Natural killer cell treated with Interleukin-12 subunit alpha and Interleukin-12 subunit beta and Interleukin-15 and Interleukin-18, amount 100 ng/mL, for 72 hours (primary cell): ENCODE results near the gene MKX. TPM values are rescaled to one million over a fixed set of nuclear protein-coding genes. Genes with fewer than 3 reads are reported as not detected.

ENCODE experiments used
- ATAC-seq, 2 donors: fragments of 150-1000 bp; cut with Tn5 transposase in 1 of 2; sonication (Bioruptor Pico), chemical (Tn5 transposase) in 1 of 2; 2 replicates each; pipeline ENCODE4 v1.10.0; 2021
- DNase-seq: peaks from one replicate; pipeline ENCODE4 v3.0.0; 2022; ENCODE audit warnings: low spot score
- H3K27ac Mint-ChIP-seq, 2 donors: 1 replicate in 1 of 2; 2 replicates in 1 of 2; pipeline ENCODE4 v1.8.0; 2022; ENCODE audit warnings: mixed read lengths in 2 of 2, mild to moderate bottlenecking in 1 of 2, moderate library complexity in 1 of 2
- H3K27me3 Mint-ChIP-seq, 2 donors: 1 replicate in 1 of 2; 2 replicates in 1 of 2; pipeline ENCODE4 v1.8.0; 2022; ENCODE audit warnings: mixed read lengths in 2 of 2
- H3K36me3 Mint-ChIP-seq: one replicate; pipeline ENCODE4 v1.8.0; 2022; ENCODE audit warnings: mixed read lengths
- H3K4me1 Mint-ChIP-seq, 2 donors: 1 replicate in 1 of 2; 2 replicates in 1 of 2; pipeline ENCODE4 v1.8.0; 2022; ENCODE audit warnings: low read depth in 2 of 2, mixed read lengths in 2 of 2, mild to moderate bottlenecking in 1 of 2
- H3K4me3 Mint-ChIP-seq: one replicate; pipeline ENCODE4 v1.8.0; 2022; ENCODE audit warnings: mixed read lengths
- H3K9me3 Mint-ChIP-seq: 2 replicates; pipeline ENCODE4 v1.8.0; 2022; ENCODE audit warnings: mixed read lengths
- total RNA-seq, 2 donors: library from RNA; stranded (reverse); gene quantifications; one replicate each; pipeline ENCODE4 v1.2.3, GENCODE V29; 2022

Gene MKX
- total RNA-seq, 2 donors from 2014 or later: 0.86 TPM; not detected in 1

DNA sequence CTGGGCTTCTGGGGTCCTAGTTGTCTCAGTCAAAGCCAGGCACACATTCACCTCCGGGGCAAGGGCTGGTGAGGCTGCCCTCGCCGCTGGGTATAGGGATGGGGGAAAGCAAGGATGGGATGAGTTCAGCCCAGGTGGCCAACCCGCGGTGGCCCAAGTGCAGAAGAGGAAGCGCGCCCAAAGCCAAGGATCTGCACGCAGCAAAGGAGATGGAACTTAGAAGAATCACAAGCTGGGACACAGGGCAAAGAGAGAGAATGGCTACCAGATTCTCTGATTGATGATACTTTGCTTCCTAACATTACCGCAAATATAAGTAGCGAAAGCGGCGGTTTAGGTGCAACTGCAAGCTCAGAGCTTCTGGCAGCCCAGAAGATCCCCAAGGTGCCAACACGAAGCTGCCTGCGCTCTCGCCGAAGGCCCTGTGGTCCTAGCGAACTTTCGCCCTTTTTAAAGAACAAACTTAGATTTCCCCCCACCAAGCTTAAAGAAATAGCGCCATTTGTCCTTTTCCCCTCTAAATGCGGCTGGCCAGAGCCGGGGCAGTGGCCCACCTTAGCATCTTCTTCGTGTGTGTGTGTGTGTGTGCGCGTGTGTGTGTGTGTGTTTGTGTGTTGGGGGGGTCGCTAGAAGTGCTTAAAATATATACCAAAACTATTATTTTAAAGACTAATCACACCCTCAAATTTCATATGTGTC, 927 bp upstream of the MKX start:
- no peaks in the 10 kb centered on the region for H3K36me3 Mint-ChIP-seq
- no peak overlapping the region for H3K27ac Mint-ChIP-seq
- ATAC-seq (no peak), DNase-seq (no peak)
- H3K4me3 Mint-ChIP-seq: no peak overlapping the region
- peaks cover 13 to 16% of the 10 kb centered on the region in 2 donors for H3K4me1 Mint-ChIP-seq
- peaks cover 45 to 56% of the 10 kb centered on the region in 2 donors for H3K27me3 Mint-ChIP-seq
- H3K9me3 Mint-ChIP-seq: no peaks in the 10 kb centered on the region

DNA sequence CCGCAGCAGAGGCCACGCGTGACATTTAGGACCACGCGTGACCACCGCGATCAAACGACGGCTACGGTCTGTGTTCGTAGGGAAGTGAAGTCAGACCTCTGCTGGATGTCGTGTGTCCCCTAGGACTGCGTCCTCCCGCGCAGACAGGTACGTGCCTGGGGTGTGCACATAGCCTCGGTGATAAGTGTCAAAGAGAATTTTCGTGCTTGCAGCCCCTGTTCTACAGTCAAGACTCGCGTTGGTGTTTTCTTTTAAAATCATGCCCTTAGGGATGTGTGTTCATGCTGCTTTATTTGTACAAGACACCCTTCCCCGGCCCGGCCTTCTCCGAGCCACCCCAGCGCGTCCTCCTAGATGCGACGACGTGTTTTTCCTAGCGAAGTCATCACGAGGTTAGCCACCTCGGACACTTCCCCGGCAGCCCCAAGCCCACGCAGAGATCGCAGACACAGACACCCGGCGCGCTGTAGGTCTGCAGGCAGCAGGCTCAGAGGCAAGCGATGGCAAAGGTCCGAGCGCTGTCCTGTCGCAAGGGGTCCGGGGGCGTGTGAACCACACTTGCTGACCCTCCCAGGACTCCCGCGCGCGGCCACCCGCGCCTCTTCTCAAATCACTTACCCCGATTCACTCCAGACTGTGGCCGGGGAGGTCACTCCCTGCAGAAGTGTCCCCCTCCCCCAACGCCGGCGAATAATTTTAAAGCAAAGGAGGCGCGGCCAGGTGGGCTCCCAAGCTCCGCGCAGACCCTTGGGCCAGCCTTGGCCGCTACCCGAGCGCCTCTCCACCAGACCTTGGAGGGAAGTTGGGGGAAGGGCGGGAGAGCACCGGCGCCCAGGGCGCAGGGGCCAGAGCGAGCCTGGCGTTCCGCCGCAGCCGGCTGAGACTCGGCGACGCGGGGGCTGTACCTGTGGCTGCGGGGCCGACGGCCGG, 552 bp downstream of the MKX start:
- DNase-seq (no peak), ATAC-seq (no peak)
- Mint-ChIP-seq H3K4me1 (peaks cover 13 to 16% of the 10 kb centered on the region in 2 donors), H3K4me3 (peak overlapping the region; percentile 46), H3K27me3 (peaks cover 42 to 53% of the 10 kb centered on the region in 2 donors), H3K36me3 (no peaks in the 10 kb centered on the region), H3K27ac (no peak overlapping the region), H3K9me3 (no peaks in the 10 kb centered on the region)

DNA sequence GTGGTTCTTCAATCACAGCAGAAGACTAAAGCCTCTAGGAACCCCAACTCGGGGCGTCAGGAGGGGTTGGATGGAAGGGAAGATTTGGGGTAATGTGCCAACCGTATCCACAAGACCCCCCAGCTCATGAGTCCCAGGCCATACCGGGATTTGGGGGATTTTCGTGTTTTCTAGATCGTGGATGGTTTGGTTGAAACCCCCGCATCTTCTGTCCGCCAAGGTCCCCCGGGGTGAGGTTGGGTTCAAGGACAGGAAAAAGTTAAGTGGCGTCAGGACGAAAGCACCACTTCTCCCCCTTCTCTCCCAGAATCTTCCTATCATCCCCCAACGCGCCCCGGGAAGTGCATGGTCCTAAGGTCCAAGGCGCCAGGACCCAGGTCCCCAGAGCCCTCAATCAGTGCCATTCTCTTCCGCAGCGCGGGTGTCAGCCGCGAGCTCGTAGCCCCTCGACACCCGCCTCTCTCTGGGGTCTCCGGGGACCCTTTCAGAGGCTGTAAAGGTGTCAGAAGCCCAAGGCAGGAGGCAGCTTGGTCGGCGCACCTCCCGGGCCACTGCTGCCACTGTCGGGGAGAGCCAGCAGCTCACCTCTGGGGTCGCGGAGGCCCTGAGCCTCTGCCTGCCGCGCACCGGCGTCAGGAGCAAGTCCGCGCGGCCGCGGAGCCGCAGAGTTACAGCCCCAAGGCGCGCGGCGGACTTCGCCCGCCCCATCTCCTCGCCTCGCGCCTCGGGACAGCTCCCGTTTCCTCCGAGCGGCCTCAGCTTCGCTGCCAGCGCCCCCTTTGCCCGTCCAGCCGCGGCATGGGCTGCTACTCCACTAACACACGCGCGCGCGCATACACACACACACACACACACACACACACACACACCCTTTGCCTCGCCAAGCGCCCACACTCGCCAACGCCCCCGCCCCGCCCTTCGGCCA, 1.5 kb downstream of the MKX start:
- ATAC-seq: no peak
- Mint-ChIP-seq H3K9me3 (no peaks in the 10 kb centered on the region), H3K4me1 (peaks cover 13 to 16% of the 10 kb centered on the region in 2 donors), H3K27ac (no peak overlapping the region), H3K4me3 (peak overlapping the region; percentile 46), H3K27me3 (peaks cover 34 to 51% of the 10 kb centered on the region in 2 donors), H3K36me3 (no peaks in the 10 kb centered on the region)
- no peak for DNase-seq

DNA sequence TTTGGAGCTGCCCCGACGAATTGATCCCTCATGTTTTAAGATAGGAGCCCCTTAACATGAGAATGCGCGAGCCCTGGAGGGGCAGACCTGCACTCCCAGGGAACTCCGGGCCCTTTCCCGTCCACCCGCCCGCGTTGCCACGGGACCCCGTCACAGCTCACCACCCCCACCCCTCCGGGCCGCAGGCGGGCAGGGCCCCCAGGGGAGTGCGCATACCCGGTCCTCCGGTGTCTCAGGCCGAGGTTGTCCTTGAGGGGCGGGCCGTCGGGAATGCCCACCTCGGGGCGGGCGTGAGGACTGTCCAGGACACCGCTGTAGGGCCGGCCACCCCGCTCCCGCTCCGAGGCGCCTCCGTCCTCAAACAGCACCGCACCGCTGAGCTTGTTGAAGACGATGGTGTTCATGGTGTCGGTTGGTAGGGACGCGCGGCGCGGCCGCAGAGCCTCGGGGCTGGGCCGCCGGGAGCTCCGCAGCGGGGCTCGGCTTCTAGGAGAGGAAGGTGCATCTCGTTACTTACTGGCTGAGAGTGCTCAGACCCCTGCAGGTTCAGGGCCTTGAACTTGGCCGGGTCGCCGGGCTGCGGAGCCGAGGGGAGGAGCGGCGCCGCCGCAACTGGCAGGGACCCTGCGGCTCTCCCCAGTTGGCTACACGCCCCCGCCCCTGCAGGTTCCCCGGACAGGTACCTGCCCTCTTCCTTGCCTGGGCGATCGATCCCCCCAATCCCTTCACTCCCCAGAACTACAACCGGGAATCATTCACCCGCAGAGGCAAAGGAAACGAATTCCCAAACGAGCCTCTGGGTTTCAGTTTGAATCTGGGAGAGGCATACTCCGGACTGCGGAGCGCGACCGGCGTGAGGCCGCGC, 2.4 kb downstream of the MKX start:
- Mint-ChIP-seq H3K27ac (no peak overlapping the region), H3K27me3 (peaks cover 34 to 53% of the 10 kb centered on the region in 2 donors), H3K36me3 (no peaks in the 10 kb centered on the region), H3K4me1 (peaks cover 13 to 16% of the 10 kb centered on the region in 2 donors), H3K9me3 (no peaks in the 10 kb centered on the region), H3K4me3 (peak overlapping the region; percentile 46)
- ATAC-seq (peak; percentile 16 to 26), DNase-seq (no peak)

DNA sequence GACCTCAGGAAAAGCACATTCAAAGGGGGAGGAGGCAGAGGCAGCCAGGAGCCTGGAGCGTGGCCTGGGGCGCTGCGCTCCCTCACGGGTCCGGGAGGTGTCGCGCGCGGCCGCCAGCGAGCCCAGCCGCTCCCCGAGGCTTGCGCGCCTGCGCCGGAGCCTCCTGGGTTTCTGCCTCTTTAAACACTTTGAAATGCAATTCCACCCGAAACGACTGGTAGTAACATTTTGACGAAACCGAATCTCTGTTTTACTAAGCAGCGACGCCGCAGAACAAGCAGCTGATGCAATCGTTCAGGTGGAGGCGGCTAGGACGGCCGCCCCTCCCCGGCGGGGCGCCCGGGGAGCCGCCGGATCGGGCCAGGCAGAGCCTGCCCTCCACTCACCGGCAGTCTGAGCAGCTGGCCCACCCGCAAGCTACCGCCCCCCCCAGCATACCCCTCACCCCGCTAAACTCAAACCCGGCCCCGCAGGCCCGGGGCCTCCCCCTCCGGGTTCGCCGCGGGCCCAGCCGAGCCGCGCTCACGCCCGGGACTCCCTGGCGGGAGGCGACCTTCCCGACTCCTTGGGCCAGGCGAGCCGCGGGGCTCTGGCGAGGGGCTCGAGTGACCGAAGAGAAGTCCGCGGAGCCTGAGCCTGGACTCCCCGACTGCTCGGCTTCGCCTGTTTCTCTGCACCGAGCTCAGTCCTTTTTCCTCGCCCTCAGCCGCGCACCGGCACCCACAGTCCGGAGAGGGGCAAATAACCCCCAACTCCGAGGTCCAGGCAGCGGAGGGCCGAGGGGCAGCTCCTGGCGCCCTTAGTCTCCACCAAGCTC, 3.2 kb downstream of the MKX start:
- peak; percentile 89 for DNase-seq
- H3K4me3 Mint-ChIP-seq: peak overlapping the region; percentile 52
- H3K36me3 Mint-ChIP-seq: no peaks in the 10 kb centered on the region
- H3K4me1 Mint-ChIP-seq: peaks cover 13 to 16% of the 10 kb centered on the region in 2 donors
- ATAC-seq: peak; percentile 92 to 95
- H3K9me3 Mint-ChIP-seq: no peaks in the 10 kb centered on the region
- no peak overlapping the region for H3K27ac Mint-ChIP-seq
- peaks cover 38 to 55% of the 10 kb centered on the region in 2 donors for H3K27me3 Mint-ChIP-seq

DNA sequence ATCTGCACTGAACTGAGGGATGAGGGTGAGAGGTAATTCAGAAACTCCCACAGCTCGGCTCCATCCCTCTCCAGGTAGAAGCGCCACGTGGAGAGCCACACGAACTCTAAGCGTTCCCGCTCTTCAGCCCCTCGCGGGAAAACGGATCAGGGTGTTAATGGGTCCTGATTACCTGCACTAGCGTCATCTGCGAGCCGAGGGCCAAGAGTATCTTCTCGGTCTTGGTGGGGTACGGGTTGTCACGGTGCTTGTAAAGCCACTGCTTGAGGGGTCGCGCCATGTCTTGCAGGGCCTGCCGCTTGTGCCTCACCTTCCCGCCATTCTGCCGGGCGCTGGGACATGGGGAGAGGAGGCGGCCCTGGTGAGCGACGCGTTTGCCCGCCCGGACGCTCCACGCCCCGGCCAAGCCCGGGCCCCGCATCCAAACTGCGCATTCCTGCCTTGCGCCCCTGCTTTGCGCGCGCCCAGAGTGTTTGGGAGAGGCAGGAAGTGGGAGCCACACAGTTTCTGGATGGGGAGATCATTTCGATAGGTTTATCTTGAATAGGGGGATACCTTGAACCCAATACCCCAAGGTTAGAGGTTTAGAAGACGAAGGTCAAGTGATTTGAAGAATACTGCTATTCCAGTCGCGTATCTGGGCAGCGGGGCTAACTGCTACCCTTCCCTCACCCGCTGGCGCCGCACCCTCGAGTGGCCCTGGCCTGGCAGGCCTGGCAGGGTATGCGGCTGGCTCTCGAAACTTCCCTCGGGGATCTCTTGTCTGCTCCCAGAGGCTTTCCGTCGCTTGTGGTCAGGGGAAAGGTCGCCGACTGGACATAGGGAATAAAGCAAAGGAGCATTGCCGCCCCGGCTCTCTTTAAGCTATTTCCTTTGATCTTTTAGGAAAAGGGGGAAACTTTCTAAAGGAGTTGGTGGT, 4.2 kb downstream of the MKX start:
- Mint-ChIP-seq H3K4me1 (peaks cover 8 to 13% of the 10 kb centered on the region in 2 donors), H3K9me3 (no peaks in the 10 kb centered on the region), H3K27me3 (peaks cover 36 to 55% of the 10 kb centered on the region in 2 donors), H3K27ac (no peak overlapping the region), H3K36me3 (no peaks in the 10 kb centered on the region), H3K4me3 (peak overlapping the region; percentile 52)
- DNase-seq (no peak), ATAC-seq (no peak)

DNA sequence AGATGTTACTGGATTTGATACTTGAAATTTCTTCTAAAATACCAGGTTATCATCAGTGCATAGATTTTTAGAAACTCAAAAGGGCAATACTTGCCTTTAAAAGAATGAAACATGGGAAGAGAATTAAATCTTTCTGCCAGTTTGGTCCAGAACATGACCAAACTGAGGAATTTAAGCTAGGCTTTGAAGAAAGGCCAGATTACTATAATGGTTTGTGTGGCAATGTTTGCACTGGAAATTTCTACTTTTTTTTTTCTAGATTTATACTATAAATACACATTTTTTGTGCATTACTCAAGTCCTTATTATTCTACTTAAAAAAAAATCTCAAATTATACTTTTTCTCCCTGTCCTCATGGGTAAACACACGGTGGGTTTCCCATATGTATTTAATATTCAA, 9.2 kb downstream of the MKX start:
- H3K4me1 Mint-ChIP-seq: no peaks in the 10 kb centered on the region
- peaks cover 40 to 74% of the 10 kb centered on the region in 2 donors for H3K27me3 Mint-ChIP-seq
- no peak overlapping the region for H3K27ac Mint-ChIP-seq
- ATAC-seq (no peak), DNase-seq (no peak)
- H3K36me3 Mint-ChIP-seq: no peaks in the 10 kb centered on the region
- no peaks in the 10 kb centered on the region for H3K9me3 Mint-ChIP-seq
- no peak overlapping the region for H3K4me3 Mint-ChIP-seq

DNA sequence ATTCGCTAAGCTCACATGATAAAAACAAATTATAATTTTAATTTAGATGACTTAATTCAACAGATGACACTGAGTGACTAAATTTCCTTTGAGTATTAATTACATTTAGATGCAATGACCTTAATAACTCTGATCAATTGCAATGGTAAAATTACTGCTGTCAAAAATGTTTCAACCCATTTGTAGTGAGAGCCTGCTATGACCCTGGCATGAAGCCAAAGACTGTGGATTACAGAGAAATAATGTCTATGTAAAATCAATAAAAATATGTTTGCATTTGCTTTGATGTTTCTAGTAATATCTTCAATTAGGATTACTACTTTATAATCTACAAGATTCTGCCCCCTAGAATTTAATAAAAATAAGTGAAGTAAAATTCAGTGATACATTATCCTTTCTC, 15.6 kb downstream of the MKX start:
- H3K4me3 Mint-ChIP-seq: no peak overlapping the region
- H3K36me3 Mint-ChIP-seq: no peaks in the 10 kb centered on the region
- no peaks in the 10 kb centered on the region for H3K4me1 Mint-ChIP-seq
- H3K27me3 Mint-ChIP-seq: peaks cover 19 to 53% of the 10 kb centered on the region in 2 donors
- no peaks in the 10 kb centered on the region for H3K9me3 Mint-ChIP-seq
- H3K27ac Mint-ChIP-seq: no peak overlapping the region
- ATAC-seq: no peak
- DNase-seq: no peak

DNA sequence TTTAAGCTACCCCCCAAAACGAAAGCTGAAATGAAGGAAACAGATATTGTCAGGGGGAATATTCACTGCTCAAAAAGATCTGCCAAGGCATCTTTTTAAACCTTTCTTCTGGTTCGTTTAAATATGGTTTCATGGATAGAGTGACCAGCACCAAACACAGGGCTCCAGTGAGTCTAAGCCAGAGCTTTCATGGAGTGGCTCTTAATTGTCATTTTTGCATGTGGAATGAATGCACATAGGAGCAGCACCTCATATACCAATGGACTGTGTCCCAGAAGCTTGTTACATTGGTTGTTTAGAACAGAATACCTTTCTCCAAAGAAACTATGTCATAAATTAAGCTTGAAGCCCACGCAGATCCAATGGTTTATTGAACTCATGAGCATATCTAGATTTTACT, 17.3 kb downstream of the MKX start:
- Mint-ChIP-seq H3K27ac (no peak overlapping the region), H3K4me3 (no peak overlapping the region), H3K9me3 (no peaks in the 10 kb centered on the region), H3K27me3 (peaks cover 19 to 52% of the 10 kb centered on the region in 2 donors), H3K36me3 (no peaks in the 10 kb centered on the region), H3K4me1 (no peaks in the 10 kb centered on the region)
- no peak for DNase-seq
- no peak for ATAC-seq

DNA sequence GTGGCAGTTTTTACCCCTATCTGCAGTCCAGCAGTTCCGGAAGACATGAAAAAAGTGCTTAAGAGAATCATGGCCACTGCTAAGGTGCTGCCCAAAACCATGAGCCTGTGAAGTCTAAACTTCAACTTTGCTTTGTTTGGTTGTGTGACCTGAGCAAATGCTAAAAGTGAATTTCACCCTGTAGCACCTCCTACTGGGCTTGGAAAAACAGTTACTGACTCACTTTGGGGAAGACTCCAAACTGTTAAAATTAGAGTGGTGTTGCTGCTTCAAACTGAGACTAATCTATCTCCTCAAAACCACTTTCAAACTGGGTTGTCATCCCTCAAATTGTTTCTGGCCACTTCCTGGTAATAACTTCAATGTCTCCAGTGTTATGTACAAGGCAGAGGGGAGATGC, 21.3 kb downstream of the MKX start:
- Mint-ChIP-seq H3K27ac (no peak overlapping the region), H3K4me3 (no peak overlapping the region), H3K9me3 (no peaks in the 10 kb centered on the region), H3K4me1 (no peaks in the 10 kb centered on the region), H3K36me3 (no peaks in the 10 kb centered on the region), H3K27me3 (peaks cover 25 to 60% of the 10 kb centered on the region in 2 donors)
- ATAC-seq: no peak
- DNase-seq: no peak

DNA sequence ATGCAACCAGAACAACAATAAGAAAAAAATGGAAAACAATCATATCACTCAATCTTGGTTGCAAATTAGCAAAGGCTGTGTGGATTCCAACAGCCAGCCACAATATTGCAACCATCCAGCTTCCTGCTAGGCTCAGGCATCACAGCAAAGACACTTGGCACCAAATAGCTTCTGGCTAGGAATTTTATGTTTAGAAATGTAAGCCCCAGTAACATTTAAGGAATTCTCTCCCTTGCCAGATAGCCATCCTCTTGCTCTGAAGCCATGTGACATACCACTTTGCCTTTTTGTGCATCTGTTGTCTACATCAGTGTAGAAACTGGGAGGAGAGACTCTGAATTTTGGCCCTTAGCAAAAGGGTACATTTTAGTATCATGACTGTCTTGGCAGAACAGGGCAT, 22.2 kb downstream of the MKX start:
- Mint-ChIP-seq H3K4me1 (no peaks in the 10 kb centered on the region), H3K27me3 (peaks cover 25 to 59% of the 10 kb centered on the region in 2 donors), H3K27ac (no peak overlapping the region), H3K36me3 (no peaks in the 10 kb centered on the region), H3K9me3 (no peaks in the 10 kb centered on the region), H3K4me3 (no peak overlapping the region)
- DNase-seq (no peak), ATAC-seq (no peak)
